Activated CD4-positive, alpha-beta T cell treated with anti-CD3 and anti-CD28 coated beads, Interleukin-2, amount 10 ng/mL, durations not matched to agents 7 days and 5 days (primary cell): ENCODE results near the gene CAPN12. TPM values are rescaled to one million over a fixed set of nuclear protein-coding genes. Genes with fewer than 3 reads are reported as not detected.

Experiments used
- CTCF ChIA-PET: fragments of 350-600 bp; sonication (Branson Sonifier 250); formaldehyde crosslinking; loops from one replicate; lab custom pipeline; 2021; ENCODE audit warnings: antibody characterized with exemption; lab: Charles Lee
- POLR2A ChIA-PET: fragments of 350-600 bp; sonication (Branson Sonifier 250); formaldehyde crosslinking; loops from one replicate; lab custom pipeline; 2021; ENCODE audit warnings: antibody characterized with exemption; lab: Charles Lee
- DNase-seq: peaks from one replicate; pipeline ENCODE4 v3.0.0-alpha.2; 2020
- H3K27ac Mint-ChIP-seq: one replicate; pipeline ENCODE4 v1.8.0; 2021; ENCODE audit warnings: mild to moderate bottlenecking, moderate library complexity, mixed read lengths
- H3K27me3 Mint-ChIP-seq: one replicate; pipeline ENCODE4 v1.8.0; 2021; ENCODE audit warnings: mixed read lengths
- H3K36me3 Mint-ChIP-seq: one replicate; pipeline ENCODE4 v1.8.0; 2021; ENCODE audit warnings: low read depth, mixed read lengths
- H3K4me1 Mint-ChIP-seq: one replicate; pipeline ENCODE4 v1.8.0; 2021; ENCODE audit warnings: mixed read lengths
- H3K4me3 Mint-ChIP-seq: one replicate; pipeline ENCODE4 v1.8.0; 2021; ENCODE audit warnings: mild to moderate bottlenecking, moderate library complexity, mixed read lengths
- H3K9me3 Mint-ChIP-seq: one replicate; pipeline ENCODE4 v1.8.0; 2021; ENCODE audit warnings: mixed read lengths
- total RNA-seq, 2 experiments: library from RNA; stranded (reverse); gene quantifications; one replicate each; pipeline ENCODE4 v1.2.3, GENCODE V29; 2021

The CAPN12 gene
- total RNA-seq, 2 experiments from 2014 or later = 3.5 to 3.7 TPM

DNA sequence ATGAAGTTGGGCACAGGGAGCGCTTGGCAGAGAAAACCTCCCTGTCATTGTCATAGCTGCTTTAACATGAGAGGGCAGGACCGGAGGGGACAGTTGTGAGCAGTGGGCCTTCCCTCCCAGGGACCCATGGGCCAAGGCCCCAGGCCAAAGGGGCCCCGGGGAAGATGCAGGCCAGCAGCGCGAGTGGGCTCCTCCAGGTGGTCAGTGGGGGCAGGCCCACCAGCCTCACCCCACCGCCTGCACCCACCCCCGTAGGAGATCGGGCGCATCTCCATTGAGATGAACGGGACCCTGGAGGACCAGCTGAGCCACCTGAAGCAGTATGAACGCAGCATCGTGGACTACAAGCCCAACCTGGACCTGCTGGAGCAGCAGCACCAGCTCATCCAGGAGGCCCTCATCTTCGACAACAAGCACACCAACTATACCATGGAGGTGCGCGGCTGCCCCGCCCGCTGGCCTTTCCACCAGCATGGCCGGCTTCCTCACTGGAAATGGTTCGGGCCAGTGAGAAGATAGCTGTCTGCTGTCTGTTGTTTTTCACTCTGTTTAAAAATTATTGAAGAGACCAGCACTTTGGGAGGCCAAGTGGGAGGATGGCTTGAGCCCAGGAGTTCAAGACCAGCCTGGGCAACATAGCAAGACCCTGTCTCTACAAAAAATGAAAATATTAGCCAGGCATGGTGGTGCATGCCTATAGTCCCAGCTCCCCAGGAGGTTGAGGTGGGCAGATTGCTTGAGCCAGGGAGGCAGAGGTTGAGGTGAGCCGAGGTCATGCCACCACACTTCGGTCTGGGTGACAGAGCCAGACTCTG is 18.6 kb downstream of the CAPN12 start:
- no peaks in the 10 kb centered on the region for H3K9me3 Mint-ChIP-seq

GRCh38 chr19:38723990-38724854 is 20.1 kb downstream of the CAPN12 start:
- Mint-ChIP-seq H3K4me1 (no peaks in the 10 kb centered on the region), H3K36me3 (peaks cover 16% of the 10 kb centered on the region), H3K27me3 (no peaks in the 10 kb centered on the region), H3K9me3 (no peaks in the 10 kb centered on the region), H3K27ac (no peak overlapping the region), H3K4me3 (no peak overlapping the region)
- ChIA-PET CTCF (interaction anchor here (0.9 to 2.0 kb wide), 5 partner anchors 8 to 207 kb away, joined by 3 to 8 read pairs (median 4); partner anchors contain the start of genes ECH1, MRPS12 and SARS2), POLR2A (no interaction called here)
- no peak for DNase-seq

More for the DNA sequence above, 18.6 kb downstream of the CAPN12 start:
- peaks cover 26% of the 10 kb centered on the region for H3K36me3 Mint-ChIP-seq
- no peak for DNase-seq
- POLR2A ChIA-PET = no interaction called here
- no peak overlapping the region for H3K4me3 Mint-ChIP-seq
- H3K27ac Mint-ChIP-seq = no peak overlapping the region
- CTCF ChIA-PET = interaction anchor here (0.5 to 2.0 kb wide), 5 partner anchors 10 to 353 kb away, joined by 3 to 7 read pairs (median 5); partner anchors contain the start of genes MRPS12 and SARS2
- peaks cover 9% of the 10 kb centered on the region for H3K4me1 Mint-ChIP-seq
- no peaks in the 10 kb centered on the region for H3K27me3 Mint-ChIP-seq

DNA sequence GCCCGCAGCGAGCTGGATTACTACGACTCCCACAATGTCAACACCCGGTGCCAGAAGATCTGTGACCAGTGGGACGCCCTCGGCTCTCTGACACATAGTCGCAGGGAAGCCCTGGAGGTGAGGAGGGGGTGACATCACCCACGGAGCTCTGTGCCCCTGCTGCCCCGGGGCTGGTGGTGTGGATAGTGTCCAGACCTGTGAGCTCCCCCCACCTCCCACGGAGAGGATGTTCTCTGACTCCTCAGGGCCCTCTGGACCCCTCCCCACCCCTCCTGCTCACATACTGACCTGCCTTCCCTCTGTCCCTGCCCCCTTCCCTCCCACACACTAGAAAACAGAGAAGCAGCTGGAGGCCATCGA is 20.7 kb downstream of the CAPN12 start:
- Mint-ChIP-seq H3K4me1 (no peaks in the 10 kb centered on the region), H3K9me3 (no peaks in the 10 kb centered on the region), H3K36me3 (peaks cover 17% of the 10 kb centered on the region), H3K27ac (no peak overlapping the region), H3K27me3 (no peaks in the 10 kb centered on the region), H3K4me3 (no peak overlapping the region)
- no peak for DNase-seq
- ChIA-PET POLR2A (no interaction called here), CTCF (interaction anchor here (0.9 to 2.0 kb wide), 4 partner anchors 9 to 207 kb away, joined by 3 to 8 read pairs (median 5); partner anchors contain the start of genes ECH1, MRPS12 and SARS2)

- no peaks in the 10 kb centered on the region for H3K4me1 Mint-ChIP-seq
- no peak overlapping the region for H3K4me3 Mint-ChIP-seq
- no peak for DNase-seq
- H3K27me3 Mint-ChIP-seq = no peaks in the 10 kb centered on the region
- H3K9me3 Mint-ChIP-seq = no peaks in the 10 kb centered on the region
- H3K27ac Mint-ChIP-seq = no peak overlapping the region
- peaks cover 19% of the 10 kb centered on the region for H3K36me3 Mint-ChIP-seq
- ChIA-PET CTCF (interaction anchor here (0.6 to 1.9 kb wide), 4 partner anchors 10 to 134 kb away, joined by 3 to 8 read pairs (median 4); partner anchors contain the start of gene ECH1), POLR2A (no interaction called here)
Observed at GRCh38 chr19:38722947-38723605, 21.2 kb downstream of the CAPN12 start.

GRCh38 chr19:38721979-38722773 is 22.1 kb downstream of the CAPN12 start:
- no peak for DNase-seq
- Mint-ChIP-seq H3K9me3 (no peaks in the 10 kb centered on the region), H3K4me1 (no peaks in the 10 kb centered on the region), H3K4me3 (no peak overlapping the region), H3K27me3 (no peaks in the 10 kb centered on the region), H3K36me3 (peaks cover 13% of the 10 kb centered on the region), H3K27ac (no peak overlapping the region)
- CTCF ChIA-PET = interaction anchor here (1.9 kb wide), 1 partner anchor 13 kb away, joined by 8 read pairs; no protein-coding TSS in a partner anchor
- POLR2A ChIA-PET = interaction anchor here (0.7 kb wide), 1 partner anchor 75 kb away, joined by 4 read pairs; no protein-coding TSS in a partner anchor

DNA sequence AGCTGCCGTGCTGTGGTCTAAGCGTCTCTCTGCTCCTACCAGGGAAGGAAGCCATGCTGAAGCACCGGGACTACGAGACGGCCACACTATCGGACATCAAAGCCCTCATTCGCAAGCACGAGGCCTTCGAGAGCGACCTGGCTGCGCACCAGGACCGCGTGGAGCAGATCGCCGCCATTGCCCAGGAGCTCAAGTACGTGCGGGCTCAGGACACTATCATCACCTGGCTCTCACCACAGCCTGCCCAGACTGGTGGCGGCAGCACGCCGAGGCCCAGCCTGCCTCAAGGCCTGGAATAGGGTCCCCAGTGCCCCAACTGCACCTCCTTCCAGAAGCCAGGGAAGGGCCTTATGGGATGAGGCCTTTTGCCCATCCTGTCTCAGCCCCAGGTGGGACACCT is 22.8 kb downstream of the CAPN12 start:
- no peak overlapping the region for H3K4me3 Mint-ChIP-seq

DNA sequence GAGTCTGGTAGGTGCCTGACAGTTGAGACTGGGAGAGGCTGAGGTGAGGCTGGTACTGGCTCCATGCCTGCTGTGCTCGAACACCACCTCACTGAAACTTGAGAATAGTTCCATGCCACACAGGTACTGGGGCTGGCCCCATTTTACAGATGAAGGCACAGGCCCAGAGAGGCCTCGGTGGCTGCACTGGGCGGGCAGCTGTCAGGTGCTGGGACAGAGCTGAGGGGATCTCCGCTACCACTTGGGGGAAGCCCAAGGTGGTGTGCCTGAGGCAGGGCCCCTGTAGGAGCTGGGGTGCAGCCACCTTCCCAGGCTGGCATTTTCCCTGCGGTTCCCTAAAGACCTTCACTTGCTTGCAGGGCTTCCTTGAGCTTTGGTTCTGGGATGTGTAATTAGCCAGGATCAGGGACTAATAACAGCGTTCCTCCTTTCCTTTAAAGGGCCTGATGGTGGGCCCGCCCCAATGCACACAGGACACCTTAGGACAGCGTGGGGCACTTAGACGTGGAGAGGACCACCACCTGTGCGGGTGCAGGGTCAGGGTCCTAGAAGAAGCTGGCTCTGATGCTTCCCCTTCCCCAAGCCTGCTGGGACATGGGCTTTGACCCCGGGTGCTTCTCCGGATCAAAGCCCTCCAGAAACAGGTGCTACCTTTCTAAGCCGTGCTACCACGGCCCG is 23.6 kb downstream of the CAPN12 start:
- Mint-ChIP-seq H3K9me3 (no peaks in the 10 kb centered on the region), H3K4me1 (no peaks in the 10 kb centered on the region), H3K4me3 (no peak overlapping the region), H3K27ac (no peak overlapping the region), H3K27me3 (no peaks in the 10 kb centered on the region), H3K36me3 (peaks cover 16% of the 10 kb centered on the region)
- ChIA-PET CTCF (no interaction called here), POLR2A (interaction anchor here (0.5 kb wide), 1 partner anchor 41 kb away, joined by 3 read pairs; no protein-coding TSS in a partner anchor)
- no peak for DNase-seq

More for the DNA sequence above, 22.8 kb downstream of the CAPN12 start:
- H3K9me3 Mint-ChIP-seq = no peaks in the 10 kb centered on the region
- peaks cover 16% of the 10 kb centered on the region for H3K36me3 Mint-ChIP-seq
- POLR2A ChIA-PET = no interaction called here
- no peaks in the 10 kb centered on the region for H3K4me1 Mint-ChIP-seq
- H3K27ac Mint-ChIP-seq = no peak overlapping the region
- H3K27me3 Mint-ChIP-seq = no peaks in the 10 kb centered on the region
- no peak for DNase-seq
- CTCF ChIA-PET = no interaction called here

GRCh38 chr19:38719761-38720558 is 24.3 kb downstream of the CAPN12 start:
- ChIA-PET POLR2A (interaction anchor here (0.5 kb wide), 1 partner anchor 42 kb away, joined by 3 read pairs; no protein-coding TSS in a partner anchor), CTCF (no interaction called here)
- peaks cover 17% of the 10 kb centered on the region for H3K36me3 Mint-ChIP-seq
- no peaks in the 10 kb centered on the region for H3K27me3 Mint-ChIP-seq
- H3K9me3 Mint-ChIP-seq = no peaks in the 10 kb centered on the region
- DNase-seq = no peak
- H3K4me1 Mint-ChIP-seq = no peaks in the 10 kb centered on the region
- H3K27ac Mint-ChIP-seq = no peak overlapping the region
- no peak overlapping the region for H3K4me3 Mint-ChIP-seq

- ChIA-PET POLR2A (no interaction called here), CTCF (no interaction called here)
- Mint-ChIP-seq H3K27ac (no peak overlapping the region), H3K9me3 (no peaks in the 10 kb centered on the region), H3K27me3 (no peaks in the 10 kb centered on the region), H3K4me1 (no peaks in the 10 kb centered on the region), H3K4me3 (no peak overlapping the region), H3K36me3 (peaks cover 18% of the 10 kb centered on the region)
- DNase-seq = no peak
Observed at GRCh38 chr19:38718747-38719543, 25.3 kb downstream of the CAPN12 start.

GRCh38 chr19:38717855-38718254 is 26.4 kb downstream of the CAPN12 start:
- Mint-ChIP-seq H3K27me3 (no peaks in the 10 kb centered on the region), H3K9me3 (no peaks in the 10 kb centered on the region), H3K36me3 (peaks cover 17% of the 10 kb centered on the region), H3K4me1 (no peaks in the 10 kb centered on the region), H3K27ac (no peak overlapping the region), H3K4me3 (no peak overlapping the region)
- CTCF ChIA-PET = no interaction called here
- DNase-seq = no peak
- POLR2A ChIA-PET = no interaction called here
